Activated CD4-positive, alpha-beta memory T cell treated with anti-CD3 and anti-CD28 coated beads for 36 hours (primary cell): ENCODE data around the gene AVPI1. TPM values are rescaled to one million over a fixed set of nuclear protein-coding genes. Genes with fewer than 3 reads are reported as not detected.

Experiments
- CTCF ChIA-PET: fragments of 350-600 bp; sonication (Branson Sonifier 250); formaldehyde crosslinking; loops from one replicate; lab custom pipeline; 2021; ENCODE audit warnings: antibody characterized with exemption, inconsistent platforms; lab: Charles Lee
- POLR2A ChIA-PET: fragments of 350-600 bp; sonication (Branson Sonifier 250); formaldehyde crosslinking; loops from one replicate; lab custom pipeline; 2021; ENCODE audit warnings: antibody characterized with exemption; lab: Charles Lee
- DNase-seq: peaks from one replicate; pipeline ENCODE4 v3.0.0-alpha.2; 2020
- H3K27ac Mint-ChIP-seq: one replicate; pipeline ENCODE4 v1.8.0; 2021; ENCODE audit warnings: mixed read lengths
- H3K27me3 Mint-ChIP-seq: one replicate; pipeline ENCODE4 v1.8.0; 2021; ENCODE audit warnings: mixed read lengths
- H3K36me3 Mint-ChIP-seq: one replicate; pipeline ENCODE4 v1.8.0; 2021; ENCODE audit warnings: mixed read lengths
- H3K4me1 Mint-ChIP-seq: one replicate; pipeline ENCODE4 v1.8.0; 2021; ENCODE audit warnings: low read depth, mixed read lengths
- H3K4me3 Mint-ChIP-seq: one replicate; pipeline ENCODE4 v1.8.0; 2021; ENCODE audit warnings: mild to moderate bottlenecking, mixed read lengths
- H3K9me3 Mint-ChIP-seq: one replicate; pipeline ENCODE4 v1.8.0; 2021; ENCODE audit warnings: mixed read lengths
- intact Hi-C: fragments of 100-400 bp; cut with micrococcal nuclease; formaldehyde crosslinking; loops from one replicate; pipeline ENCODE4 v1.15.1; 2023
- total RNA-seq, 2 experiments: library from RNA; stranded (reverse); gene quantifications; one replicate each; pipeline ENCODE4 v1.2.3, GENCODE V29; 2021

Gene AVPI1
- total RNA-seq, 2 experiments from 2014 or later: 1.7 to 2.1 TPM

DNA sequence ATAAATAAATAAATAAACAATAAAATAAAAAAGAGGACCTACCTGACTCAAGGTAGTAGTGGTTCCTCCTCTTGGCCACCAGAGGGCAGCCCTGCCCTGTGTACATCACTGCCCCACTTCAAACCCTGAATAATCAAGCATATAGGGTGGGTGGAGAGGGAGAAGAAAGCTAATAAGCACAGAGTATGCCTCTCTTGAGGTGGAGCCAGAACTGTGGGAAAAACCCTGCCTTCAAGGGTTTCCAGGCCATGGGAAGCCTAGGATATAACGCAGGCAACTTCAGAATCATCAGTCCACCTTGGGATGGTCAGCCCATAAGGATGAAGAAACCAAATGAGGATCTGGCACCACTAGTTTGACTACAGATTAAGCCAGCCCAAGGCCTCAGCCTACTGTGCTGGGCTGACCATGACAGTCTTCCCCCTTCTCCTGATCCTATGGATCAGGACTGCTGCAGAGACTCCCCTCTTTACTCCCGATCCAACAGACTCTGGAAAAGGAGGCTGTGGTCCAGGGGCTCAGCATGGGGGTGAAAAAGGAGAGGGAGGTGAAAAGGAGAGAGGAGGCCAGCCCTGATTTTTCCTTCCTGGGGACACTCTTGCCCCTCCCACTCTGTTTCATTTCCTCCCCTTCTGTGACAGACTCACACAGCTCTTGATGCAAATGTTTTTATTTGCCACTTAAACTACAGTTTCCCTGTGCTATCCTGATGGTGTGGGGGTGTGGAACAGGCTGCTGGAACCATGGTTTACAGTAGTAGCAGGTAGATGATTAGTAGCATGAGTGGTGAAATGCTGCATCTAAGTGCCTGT is 10.1 kb downstream of the AVPI1 start:
- H3K27ac Mint-ChIP-seq: no peak overlapping the region
- peak; percentile 51 for DNase-seq
- H3K9me3 Mint-ChIP-seq: no peaks in the 10 kb centered on the region
- H3K36me3 Mint-ChIP-seq: peaks cover 17% of the 10 kb centered on the region
- H3K27me3 Mint-ChIP-seq: no peaks in the 10 kb centered on the region
- ChIA-PET CTCF (interaction anchor here (0.6 to 5.4 kb wide), 19 partner anchors 10 to 105 kb away, joined by 3 to 51 read pairs (median 4); partner anchors contain the start of genes AVPI1, MARVELD1 and ZFYVE27), POLR2A (no interaction called here)
- no peak overlapping the region for H3K4me3 Mint-ChIP-seq
- peaks cover 6% of the 10 kb centered on the region for H3K4me1 Mint-ChIP-seq
- intact Hi-C loops: loop anchor here (1.0 kb wide), 2 partner anchors 24 to 54 kb away; no protein-coding TSS in a partner anchor

DNA sequence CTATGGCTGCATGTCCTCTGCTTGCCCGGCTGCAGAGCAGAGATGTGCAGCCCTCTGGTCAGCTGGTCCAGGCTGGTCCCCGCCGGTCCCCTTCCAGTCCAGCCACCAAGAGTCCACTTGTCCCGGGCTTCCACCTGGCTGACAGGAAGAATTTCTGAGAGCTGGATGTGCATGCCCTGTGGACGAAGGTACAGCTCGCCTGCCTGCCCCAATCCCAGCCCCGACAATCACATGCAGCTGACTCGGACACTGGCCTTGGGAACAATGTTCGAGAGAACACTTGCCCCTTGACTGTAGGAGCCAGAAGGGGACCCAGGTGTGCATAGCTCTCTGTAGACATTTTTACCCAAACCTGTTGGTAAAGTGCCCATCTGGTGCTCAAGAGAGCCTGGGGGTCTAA is 11.8 kb downstream of the AVPI1 start:
- intact Hi-C loops: no loop called here
- no peak for DNase-seq

DNA sequence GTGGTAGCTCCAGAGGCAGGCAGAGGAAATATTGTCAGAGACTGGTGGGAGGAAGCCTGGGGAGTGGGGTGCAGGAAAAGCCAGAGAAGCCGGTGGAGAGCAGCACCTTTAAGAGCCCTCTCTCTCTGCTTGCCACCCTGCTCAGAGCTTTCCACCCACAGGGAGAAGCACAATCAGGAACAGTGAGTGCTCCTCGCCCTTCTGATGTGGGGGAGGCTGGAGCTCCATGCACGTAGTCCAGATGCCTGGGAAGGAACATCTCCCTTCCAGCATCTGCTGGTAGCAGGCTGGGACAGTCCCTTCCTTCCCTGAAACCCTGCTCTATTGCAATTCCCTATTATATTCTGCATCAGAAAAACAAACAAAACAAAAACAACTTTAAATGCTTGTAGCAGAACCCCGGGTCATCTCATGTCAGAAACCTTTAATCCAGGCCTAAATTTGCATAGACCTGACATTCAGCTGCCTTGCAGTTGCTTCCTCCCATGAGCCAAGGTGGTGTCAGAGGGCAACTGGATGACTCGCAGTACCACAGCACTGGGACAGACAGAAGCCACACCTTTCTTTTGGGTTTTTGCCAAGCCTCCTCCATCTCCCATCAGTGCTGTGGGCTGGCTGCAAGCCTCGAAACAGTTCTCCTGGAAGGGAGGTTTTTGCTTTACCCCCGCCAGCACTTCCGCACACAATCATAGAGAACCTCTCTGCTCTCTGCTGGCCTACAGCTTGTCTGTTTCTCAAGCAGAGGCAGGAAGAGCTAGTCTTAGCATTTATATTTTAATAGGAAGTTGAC is 13.1 kb downstream of the AVPI1 start:
- Mint-ChIP-seq H3K4me3 (no peak overlapping the region), H3K27ac (no peak overlapping the region), H3K4me1 (peaks cover 6% of the 10 kb centered on the region), H3K36me3 (peaks cover 18% of the 10 kb centered on the region), H3K9me3 (no peaks in the 10 kb centered on the region), H3K27me3 (no peaks in the 10 kb centered on the region)
- ChIA-PET CTCF (interaction anchor here (1.2 to 5.4 kb wide), 3 partner anchors 14 to 102 kb away, joined by 3 to 51 read pairs (median 43); partner anchors contain the start of genes AVPI1 and ZFYVE27), POLR2A (interaction anchor here (0.5 to 1.5 kb wide), 2 partner anchors 9 to 35 kb away, joined by 3 read pairs; no protein-coding TSS in a partner anchor)
- DNase-seq: peak; percentile 39
- intact Hi-C loops: no loop called here

More for the DNA sequence above, 11.8 kb downstream of the AVPI1 start:
- no peaks in the 10 kb centered on the region for H3K27me3 Mint-ChIP-seq
- no peak overlapping the region for H3K27ac Mint-ChIP-seq
- H3K9me3 Mint-ChIP-seq: no peaks in the 10 kb centered on the region
- H3K36me3 Mint-ChIP-seq: peaks cover 18% of the 10 kb centered on the region
- CTCF ChIA-PET: interaction anchor here (1.2 to 5.4 kb wide), 5 partner anchors 12 to 104 kb away, joined by 3 to 51 read pairs (median 14); partner anchors contain the start of genes AVPI1 and ZFYVE27
- peaks cover 6% of the 10 kb centered on the region for H3K4me1 Mint-ChIP-seq
- POLR2A ChIA-PET: no interaction called here
- no peak overlapping the region for H3K4me3 Mint-ChIP-seq

DNA sequence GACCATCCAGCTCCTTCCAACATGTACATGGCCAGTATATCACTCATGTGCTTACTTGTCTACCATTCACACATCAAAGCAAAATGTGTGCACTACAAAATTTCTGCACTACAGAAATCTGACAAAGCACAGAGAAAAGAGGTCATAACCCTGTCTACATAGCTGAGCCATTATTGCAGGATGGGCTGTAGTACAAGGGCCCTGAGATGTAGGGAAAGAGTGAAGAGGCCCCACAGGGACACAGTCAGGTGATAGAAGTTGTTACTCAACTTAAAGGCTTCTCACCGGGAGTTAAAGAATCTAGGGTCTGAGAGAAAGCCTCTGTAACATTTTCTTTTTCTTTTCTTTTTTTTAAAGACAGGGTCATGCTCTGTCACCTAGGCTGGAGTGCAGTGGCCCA is 17.5 kb downstream of the AVPI1 start:
- Mint-ChIP-seq H3K9me3 (no peaks in the 10 kb centered on the region), H3K36me3 (peaks cover 22% of the 10 kb centered on the region), H3K4me1 (peaks cover 2% of the 10 kb centered on the region), H3K27ac (no peak overlapping the region), H3K4me3 (no peak overlapping the region), H3K27me3 (no peaks in the 10 kb centered on the region)
- CTCF ChIA-PET: interaction anchor here (1.5 kb wide), 1 partner anchor 62 kb away, joined by 4 read pairs; no protein-coding TSS in a partner anchor
- intact Hi-C loops: no loop called here
- POLR2A ChIA-PET: no interaction called here
- no peak for DNase-seq

DNA sequence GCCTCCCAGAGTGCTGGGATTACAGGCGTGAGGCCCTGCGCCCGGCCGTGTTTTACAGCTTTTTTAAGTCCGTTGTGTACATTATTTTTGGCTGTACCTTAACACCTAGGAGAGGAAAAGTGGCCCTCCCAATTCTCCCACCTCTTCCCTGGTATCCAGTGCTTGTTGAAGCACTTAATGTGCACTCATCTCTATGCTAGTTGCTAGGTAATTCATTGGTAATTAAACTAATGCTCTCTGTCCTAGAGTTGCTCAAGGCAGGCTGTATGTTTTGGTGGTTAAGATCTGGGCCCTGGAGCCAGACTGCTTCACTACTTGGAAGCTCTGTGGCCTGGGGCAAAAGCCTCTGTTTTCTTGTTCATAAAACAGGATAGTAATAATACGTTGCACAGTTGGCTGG is 19.6 kb downstream of the AVPI1 start:
- H3K27me3 Mint-ChIP-seq: no peaks in the 10 kb centered on the region
- H3K36me3 Mint-ChIP-seq: peaks cover 21% of the 10 kb centered on the region
- no peak for DNase-seq
- ChIA-PET CTCF (interaction anchor here (1.2 to 1.3 kb wide), 2 partner anchors 9 to 15 kb away, joined by 3 to 4 read pairs; no protein-coding TSS in a partner anchor), POLR2A (no interaction called here)
- intact Hi-C loops: no loop called here
- no peaks in the 10 kb centered on the region for H3K9me3 Mint-ChIP-seq
- H3K27ac Mint-ChIP-seq: no peak overlapping the region
- no peaks in the 10 kb centered on the region for H3K4me1 Mint-ChIP-seq
- H3K4me3 Mint-ChIP-seq: no peak overlapping the region

DNA sequence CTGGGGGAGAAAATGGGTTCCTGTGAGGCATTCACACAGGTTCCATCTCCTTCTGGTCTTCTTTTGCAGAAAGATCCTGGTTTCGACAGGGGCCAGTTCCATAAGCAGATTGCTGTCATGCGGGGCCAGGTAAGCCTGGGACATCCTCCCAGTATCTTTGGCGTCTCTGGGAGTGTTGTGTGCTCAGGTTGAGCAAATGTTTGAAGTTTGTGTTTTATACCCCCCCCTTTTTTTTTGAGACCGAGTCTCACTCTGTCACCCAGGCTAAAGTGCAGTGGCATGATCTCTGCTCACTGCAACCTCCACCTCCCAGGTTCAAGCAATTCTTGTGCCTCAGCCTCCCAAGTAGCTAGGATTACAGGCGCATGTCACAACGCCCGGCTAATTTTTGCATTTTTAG is 20.0 kb downstream of the AVPI1 start:
- CTCF ChIA-PET: interaction anchor here (1.2 to 1.3 kb wide), 2 partner anchors 9 to 14 kb away, joined by 3 to 4 read pairs; no protein-coding TSS in a partner anchor
- peaks cover 23% of the 10 kb centered on the region for H3K36me3 Mint-ChIP-seq

DNA sequence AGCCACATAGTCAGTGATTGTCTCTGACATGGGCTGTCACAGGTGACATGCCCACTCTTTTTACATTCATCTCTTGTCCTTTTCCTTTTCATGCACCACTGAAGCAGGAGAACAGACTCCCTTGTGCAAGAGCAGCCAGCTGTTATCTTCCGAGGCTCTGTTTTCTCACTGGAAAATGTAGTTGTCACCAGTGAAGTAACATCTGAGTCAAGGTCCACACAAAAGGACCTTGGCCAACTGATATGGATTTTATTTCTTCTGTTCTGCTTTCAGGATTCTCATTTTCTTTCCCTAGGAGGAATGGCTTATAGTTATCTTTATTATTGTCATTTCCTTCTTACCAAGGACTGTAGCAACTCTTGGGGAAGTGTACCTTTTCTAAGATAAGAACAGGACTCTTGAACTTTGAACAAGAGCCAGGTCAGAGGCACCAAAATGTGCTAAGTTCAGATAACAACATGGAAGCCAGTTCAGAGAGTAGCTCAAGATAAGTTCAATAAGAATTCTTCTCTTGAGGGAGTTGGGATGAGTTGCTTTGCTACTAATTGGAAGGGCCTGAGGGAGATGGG is 22.7 kb downstream of the AVPI1 start:
- no peaks in the 10 kb centered on the region for H3K27me3 Mint-ChIP-seq
- ChIA-PET CTCF (interaction anchor here (0.9 to 1.4 kb wide), 2 partner anchors 12 to 93 kb away, joined by 3 to 7 read pairs; no protein-coding TSS in a partner anchor), POLR2A (no interaction called here)
- no peaks in the 10 kb centered on the region for H3K4me1 Mint-ChIP-seq
- intact Hi-C loops: no loop called here
- no peak overlapping the region for H3K4me3 Mint-ChIP-seq
- no peak for DNase-seq
- peaks cover 25% of the 10 kb centered on the region for H3K36me3 Mint-ChIP-seq
- no peaks in the 10 kb centered on the region for H3K9me3 Mint-ChIP-seq
- no peak overlapping the region for H3K27ac Mint-ChIP-seq

More for the DNA sequence above, 20.0 kb downstream of the AVPI1 start:
- no peaks in the 10 kb centered on the region for H3K27me3 Mint-ChIP-seq
- H3K9me3 Mint-ChIP-seq: no peaks in the 10 kb centered on the region
- POLR2A ChIA-PET: no interaction called here
- intact Hi-C loops: no loop called here
- no peak overlapping the region for H3K4me3 Mint-ChIP-seq
- no peaks in the 10 kb centered on the region for H3K4me1 Mint-ChIP-seq
- no peak overlapping the region for H3K27ac Mint-ChIP-seq
- DNase-seq: no peak

DNA sequence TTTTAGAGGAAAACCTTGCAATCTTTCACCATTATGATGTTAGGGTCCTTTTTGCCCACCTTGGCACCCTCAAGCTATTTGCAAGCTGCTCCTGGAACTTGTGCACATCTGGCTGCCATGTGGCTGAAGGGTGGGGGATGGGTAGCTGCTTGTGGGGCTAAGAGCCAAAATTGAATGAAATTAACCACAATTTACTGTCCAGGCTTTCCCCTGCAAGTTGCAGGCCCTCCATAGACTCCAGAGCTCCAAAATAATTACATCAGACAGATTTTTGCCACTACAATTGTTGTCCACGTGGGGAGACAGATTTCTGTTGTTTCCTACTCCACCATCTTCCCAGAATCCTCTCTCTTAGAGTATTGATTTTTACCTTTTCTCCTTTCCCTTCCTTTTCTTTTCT is 27.5 kb downstream of the AVPI1 start:
- peaks cover 27% of the 10 kb centered on the region for H3K36me3 Mint-ChIP-seq

DNA sequence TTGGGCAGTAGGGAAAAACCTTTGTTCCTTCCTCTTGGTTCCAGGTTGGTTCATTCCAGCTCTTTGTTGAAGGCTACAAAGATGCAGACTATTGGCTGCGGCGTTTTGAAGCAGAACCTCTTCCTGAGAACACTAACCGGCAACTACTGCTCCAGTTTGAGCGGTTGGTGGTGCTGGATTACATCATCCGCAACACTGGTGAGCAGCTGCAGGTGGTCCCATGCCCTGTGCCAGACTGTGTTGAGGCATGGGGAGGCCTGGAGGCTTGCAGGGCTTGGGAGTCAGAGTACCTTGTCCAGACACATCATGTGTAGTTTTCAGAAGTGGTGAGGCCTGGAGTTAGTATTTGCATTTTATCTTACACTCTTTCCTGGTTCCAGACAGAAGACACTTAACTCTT is 30.3 kb downstream of the AVPI1 start:
- POLR2A ChIA-PET: no interaction called here
- Mint-ChIP-seq H3K27ac (no peak overlapping the region), H3K4me1 (no peaks in the 10 kb centered on the region)

More for the DNA sequence above, 27.5 kb downstream of the AVPI1 start:
- H3K4me1 Mint-ChIP-seq: no peaks in the 10 kb centered on the region
- H3K9me3 Mint-ChIP-seq: no peaks in the 10 kb centered on the region
- intact Hi-C loops: no loop called here
- no peak for DNase-seq
- ChIA-PET CTCF (no interaction called here), POLR2A (no interaction called here)
- no peak overlapping the region for H3K4me3 Mint-ChIP-seq
- no peaks in the 10 kb centered on the region for H3K27me3 Mint-ChIP-seq
- no peak overlapping the region for H3K27ac Mint-ChIP-seq

DNA sequence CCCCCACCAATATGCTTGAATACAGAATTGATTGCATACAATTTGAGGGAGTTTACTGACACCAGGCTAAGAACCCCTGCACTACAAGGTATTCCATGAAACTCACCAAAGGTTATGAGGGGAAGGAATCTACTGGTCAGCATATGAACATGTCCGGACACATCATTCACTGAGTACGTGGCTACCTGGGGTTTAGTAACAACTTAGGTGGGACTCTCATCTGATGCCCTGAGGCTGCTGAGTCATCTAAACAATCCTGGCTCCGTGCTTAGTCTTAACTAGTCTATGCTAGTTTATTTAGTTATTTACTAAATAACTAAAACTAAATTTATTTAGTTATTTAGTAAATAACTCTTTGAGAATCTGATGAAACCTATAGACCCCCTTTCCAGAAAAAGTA is 35.3 kb downstream of the AVPI1 start:
- intact Hi-C loops: no loop called here
- ChIA-PET POLR2A (no interaction called here), CTCF (no interaction called here)
- Mint-ChIP-seq H3K27me3 (no peaks in the 10 kb centered on the region), H3K9me3 (no peaks in the 10 kb centered on the region), H3K4me3 (no peak overlapping the region), H3K36me3 (peaks cover 17% of the 10 kb centered on the region), H3K27ac (no peak overlapping the region), H3K4me1 (peaks cover 17% of the 10 kb centered on the region)
- no peak for DNase-seq

More for the DNA sequence above, 30.3 kb downstream of the AVPI1 start:
- Mint-ChIP-seq H3K27me3 (no peaks in the 10 kb centered on the region), H3K36me3 (peaks cover 21% of the 10 kb centered on the region), H3K4me3 (no peak overlapping the region), H3K9me3 (no peaks in the 10 kb centered on the region)
- DNase-seq: no peak
- CTCF ChIA-PET: interaction anchor here (0.9 kb wide), 1 partner anchor 75 kb away, joined by 3 read pairs; no protein-coding TSS in a partner anchor
- intact Hi-C loops: no loop called here

DNA sequence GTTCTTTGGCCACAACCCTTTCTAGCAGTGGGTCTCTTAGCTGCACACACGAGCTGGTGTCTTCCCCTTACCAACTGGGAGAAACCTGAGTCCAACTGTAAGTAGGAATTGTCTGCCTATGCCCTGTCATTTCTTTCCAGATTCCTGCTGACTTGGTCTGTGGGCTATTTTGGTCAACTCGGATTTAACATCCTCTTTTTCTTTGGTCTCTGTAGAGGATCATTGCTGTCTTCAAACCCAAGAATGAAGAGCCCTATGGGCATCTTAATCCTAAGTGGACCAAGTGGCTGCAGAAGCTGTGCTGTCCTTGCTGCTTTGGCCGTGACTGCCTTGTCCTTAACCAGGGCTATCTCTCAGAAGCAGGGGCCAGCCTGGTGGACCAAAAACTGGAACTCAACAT is 36.3 kb downstream of the AVPI1 start:
- intact Hi-C loops: no loop called here
- Mint-ChIP-seq H3K4me3 (no peak overlapping the region), H3K27ac (no peak overlapping the region), H3K9me3 (no peaks in the 10 kb centered on the region), H3K36me3 (peaks cover 19% of the 10 kb centered on the region), H3K4me1 (peaks cover 17% of the 10 kb centered on the region), H3K27me3 (no peaks in the 10 kb centered on the region)
- ChIA-PET CTCF (no interaction called here), POLR2A (no interaction called here)
- no peak for DNase-seq
